Measurements from ENCODE around the gene UNC45A.
A peak's percentile ranks its signal among the peaks of the same experiment; 100 is the strongest.
"Not testable (repeated sequence)": the region's sequence is repeated elsewhere in the genome, so short reads cannot be mapped to it uniquely, and the experiment has no call there.

Gene UNC45A, protein sequence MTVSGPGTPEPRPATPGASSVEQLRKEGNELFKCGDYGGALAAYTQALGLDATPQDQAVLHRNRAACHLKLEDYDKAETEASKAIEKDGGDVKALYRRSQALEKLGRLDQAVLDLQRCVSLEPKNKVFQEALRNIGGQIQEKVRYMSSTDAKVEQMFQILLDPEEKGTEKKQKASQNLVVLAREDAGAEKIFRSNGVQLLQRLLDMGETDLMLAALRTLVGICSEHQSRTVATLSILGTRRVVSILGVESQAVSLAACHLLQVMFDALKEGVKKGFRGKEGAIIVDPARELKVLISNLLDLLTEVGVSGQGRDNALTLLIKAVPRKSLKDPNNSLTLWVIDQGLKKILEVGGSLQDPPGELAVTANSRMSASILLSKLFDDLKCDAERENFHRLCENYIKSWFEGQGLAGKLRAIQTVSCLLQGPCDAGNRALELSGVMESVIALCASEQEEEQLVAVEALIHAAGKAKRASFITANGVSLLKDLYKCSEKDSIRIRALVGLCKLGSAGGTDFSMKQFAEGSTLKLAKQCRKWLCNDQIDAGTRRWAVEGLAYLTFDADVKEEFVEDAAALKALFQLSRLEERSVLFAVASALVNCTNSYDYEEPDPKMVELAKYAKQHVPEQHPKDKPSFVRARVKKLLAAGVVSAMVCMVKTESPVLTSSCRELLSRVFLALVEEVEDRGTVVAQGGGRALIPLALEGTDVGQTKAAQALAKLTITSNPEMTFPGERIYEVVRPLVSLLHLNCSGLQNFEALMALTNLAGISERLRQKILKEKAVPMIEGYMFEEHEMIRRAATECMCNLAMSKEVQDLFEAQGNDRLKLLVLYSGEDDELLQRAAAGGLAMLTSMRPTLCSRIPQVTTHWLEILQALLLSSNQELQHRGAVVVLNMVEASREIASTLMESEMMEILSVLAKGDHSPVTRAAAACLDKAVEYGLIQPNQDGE

DNA sequence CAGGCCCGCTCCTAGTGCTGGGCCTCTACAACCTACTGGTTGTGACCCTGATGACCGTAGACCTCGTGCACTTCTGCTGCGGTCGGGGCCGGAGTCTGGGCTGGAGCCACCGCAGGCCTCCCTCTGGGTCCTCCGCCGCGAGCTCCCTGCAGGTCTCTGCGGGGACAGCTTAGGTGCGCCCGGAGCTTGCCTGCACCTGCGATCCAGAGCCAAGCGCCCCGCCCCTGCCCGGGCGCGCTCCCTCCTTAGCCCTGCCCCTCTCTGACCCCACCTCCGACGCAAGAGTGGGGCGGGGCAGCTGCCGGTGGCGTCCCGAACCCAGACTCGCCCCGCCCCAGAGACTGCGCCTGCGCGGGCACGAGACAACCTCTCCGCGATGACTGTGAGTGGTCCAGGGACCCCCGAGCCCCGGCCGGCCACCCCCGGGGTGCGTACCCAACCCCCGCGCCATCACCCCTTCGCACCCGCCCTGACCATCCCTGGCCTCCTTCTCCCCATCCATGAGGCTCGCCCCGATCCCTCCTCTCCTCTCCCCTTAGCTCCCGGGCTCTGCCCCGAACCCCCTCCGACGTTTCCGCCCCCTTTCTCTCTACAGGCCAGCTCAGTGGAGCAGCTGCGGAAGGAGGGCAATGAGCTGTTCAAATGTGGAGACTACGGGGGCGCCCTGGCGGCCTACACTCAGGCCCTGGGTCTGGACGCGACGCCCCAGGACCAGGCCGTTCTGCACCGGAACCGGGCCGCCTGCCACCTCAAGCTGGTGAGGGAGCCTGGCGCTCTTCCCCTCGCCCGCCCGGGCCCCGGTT, at the start of gene UNC45A:
TSS of gene UNC45A (plus strand) at position 337 of the 803 bp plus-strand sequence. CDS start at position 377, 40 bp downstream.
- peak; percentile 88 to 94 (median 91) for DNase-seq (ENCODE audit: low read depth in 2 of 3, low spot score in 2 of 3)

- peak in 2 of 3 experiments; percentile 51 to 73 for DNase-seq (ENCODE audit: low read depth in 2 of 3, low spot score in 2 of 3)
These were observed 49.4 kb upstream of the UNC45A start for GRCh38 chr15:90885432-90886290.

- DNase-seq (ENCODE audit: low read depth in 2 of 3, low spot score in 2 of 3), result no peak
These were observed 48.8 kb upstream of the UNC45A start for GRCh38 chr15:90886291-90886614.

- DNase-seq (ENCODE audit: low read depth in 2 of 3, low spot score in 2 of 3), result no peak
These were observed 48.0 kb upstream of the UNC45A start for GRCh38 chr15:90887037-90887481.

DNA sequence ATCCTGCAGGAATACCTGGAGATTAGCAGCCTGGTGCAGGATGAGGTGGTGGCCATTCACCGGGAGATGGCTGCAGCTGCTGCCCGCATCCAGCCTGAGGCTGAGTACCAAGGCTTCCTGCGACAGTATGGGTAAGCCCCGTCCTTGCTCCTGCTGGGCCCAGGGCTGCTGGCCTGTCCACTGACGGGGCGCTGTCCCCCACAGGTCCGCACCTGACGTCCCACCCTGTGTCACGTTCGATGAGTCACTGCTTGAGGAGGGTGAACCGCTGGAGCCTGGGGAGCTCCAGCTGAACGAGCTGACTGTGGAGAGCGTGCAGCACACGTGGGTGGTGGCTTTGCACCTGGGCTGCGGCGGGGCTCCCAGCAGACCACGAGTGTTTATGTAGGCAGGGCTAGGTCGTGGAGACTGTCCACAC, 45.8 kb upstream of the UNC45A start:
- no peak for DNase-seq (ENCODE audit: low read depth in 2 of 3, low spot score in 2 of 3)

- DNase-seq (ENCODE audit: low read depth in 2 of 3, low spot score in 2 of 3), result no peak
These were observed 45.2 kb upstream of the UNC45A start for GRCh38 chr15:90889736-90890456.

DNA sequence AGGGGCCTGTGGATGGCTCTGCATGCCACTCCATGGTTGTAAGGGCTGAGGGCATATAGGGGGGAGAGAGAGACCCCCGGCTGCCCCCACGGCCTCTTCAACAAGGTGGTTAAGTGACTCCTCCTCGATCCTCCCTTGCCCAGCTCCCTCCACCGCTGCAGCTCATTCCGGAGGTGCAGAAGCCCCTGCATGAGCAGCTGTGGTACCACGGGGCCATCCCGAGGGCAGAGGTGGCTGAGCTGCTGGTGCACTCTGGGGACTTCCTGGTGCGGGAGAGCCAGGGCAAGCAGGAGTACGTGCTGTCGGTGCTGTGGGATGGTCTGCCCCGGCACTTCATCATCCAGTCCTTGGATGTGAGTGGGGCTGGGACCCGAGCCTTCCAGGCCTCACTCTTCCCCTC, 44.2 kb upstream of the UNC45A start:
- DNase-seq (ENCODE audit: low read depth in 2 of 3, low spot score in 2 of 3), result no peak

- DNase-seq (ENCODE audit: low read depth in 2 of 3, low spot score in 2 of 3), result no peak
These were observed 43.6 kb upstream of the UNC45A start for GRCh38 chr15:90891346-90891949.

GRCh38 chr15:90892023-90892422, 43.1 kb upstream of the UNC45A start:
- no peak for DNase-seq (ENCODE audit: low read depth in 2 of 3, low spot score in 2 of 3)

- no peak for DNase-seq (ENCODE audit: low read depth in 2 of 3, low spot score in 2 of 3)
These were observed 42.4 kb upstream of the UNC45A start for GRCh38 chr15:90892498-90893174.

DNA sequence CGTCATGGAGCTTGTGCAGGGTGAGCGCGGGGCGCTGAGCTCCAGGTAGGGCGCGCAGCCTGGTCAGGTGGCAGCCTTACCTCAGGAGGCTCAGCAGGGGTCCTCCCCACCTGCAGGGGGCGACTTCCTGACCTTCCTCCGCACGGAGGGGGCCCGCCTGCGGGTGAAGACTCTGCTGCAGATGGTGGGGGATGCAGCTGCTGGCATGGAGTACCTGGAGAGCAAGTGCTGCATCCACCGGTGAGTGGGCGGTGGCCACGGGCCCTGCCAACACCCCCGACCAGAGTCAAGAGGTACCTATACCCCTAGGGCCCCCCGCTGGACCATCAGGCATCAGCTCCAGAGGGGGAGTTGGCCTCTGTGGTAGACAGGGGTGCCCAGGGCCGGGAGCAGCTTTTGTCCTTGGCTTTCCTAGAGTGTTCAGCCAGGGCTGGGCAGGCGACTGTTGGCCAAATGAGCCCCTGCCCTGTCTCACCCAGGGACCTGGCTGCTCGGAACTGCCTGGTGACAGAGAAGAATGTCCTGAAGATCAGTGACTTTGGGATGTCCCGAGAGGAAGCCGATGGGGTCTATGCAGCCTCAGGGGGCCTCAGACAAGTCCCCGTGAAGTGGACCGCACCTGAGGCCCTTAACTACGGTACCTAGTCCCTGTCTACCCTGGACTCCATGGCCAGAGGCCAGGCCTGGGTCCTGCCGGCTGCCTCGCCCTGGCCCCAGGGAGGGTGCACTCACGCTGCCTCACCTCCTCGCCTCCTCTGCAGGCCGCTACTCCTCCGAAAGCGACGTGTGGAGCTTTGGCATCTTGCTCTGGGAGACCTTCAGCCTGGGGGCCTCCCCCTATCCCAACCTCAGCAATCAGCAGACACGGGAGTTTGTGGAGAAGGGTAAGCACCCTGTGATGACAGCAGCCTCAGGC, 41.7 kb upstream of the UNC45A start:
- DNase-seq (ENCODE audit: low read depth in 2 of 3, low spot score in 2 of 3), result no peak

DNA sequence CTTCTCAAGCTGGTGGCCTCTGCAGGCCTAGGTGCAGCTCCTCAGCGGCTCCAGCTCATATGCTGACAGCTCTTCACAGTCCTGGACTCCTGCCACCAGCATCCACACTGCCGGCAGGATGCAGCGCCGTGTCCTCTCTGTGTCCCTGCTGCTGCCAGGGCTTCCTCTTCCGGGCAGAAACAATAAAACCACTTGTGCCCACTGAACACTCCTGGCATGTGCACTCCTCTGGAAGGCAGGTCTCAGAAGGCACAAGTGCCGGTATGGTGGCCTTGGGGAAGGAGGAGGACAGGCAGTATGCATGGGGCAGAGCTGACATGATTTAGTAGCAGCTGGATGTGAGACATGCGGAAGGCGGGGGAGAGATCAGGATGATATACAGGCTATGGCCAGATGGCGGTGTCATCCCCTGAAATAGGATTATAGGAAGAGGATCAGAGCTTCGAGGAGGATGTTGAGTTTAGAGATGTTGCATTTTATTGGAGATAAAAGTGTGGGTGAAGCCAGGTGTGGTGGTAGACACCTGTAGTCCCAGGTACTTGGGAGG, 39.4 kb upstream of the UNC45A start:
- no peak for DNase-seq (ENCODE audit: low read depth in 2 of 3, low spot score in 2 of 3)

DNA sequence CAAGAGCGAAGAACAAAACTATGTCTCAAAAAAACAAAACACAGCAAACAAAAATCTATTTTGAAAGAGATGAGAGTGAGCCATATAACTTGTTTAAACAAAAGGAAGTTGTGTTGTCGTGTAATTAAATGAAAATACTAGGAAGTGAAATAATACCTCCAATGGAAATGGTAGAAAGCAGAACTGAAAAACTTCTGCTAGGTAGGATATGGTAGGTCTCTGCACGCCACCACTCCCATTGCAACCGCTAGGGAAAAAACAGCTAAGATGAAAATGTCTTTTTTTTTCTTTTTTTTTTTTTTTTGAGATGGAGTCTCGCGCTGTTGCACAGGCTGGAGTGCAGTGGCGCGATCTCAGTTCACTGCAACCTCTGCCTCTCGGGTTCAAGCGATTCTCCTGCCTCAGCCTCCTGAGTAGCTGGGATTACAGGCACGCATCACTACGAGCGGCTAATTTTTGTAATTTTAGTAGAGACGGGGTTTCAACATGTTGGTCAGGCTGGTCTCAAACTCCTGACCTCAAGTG, 37.9 kb upstream of the UNC45A start:
- DNase-seq (ENCODE audit: low read depth in 2 of 3, low spot score in 2 of 3), result not testable (repeated sequence)

DNA sequence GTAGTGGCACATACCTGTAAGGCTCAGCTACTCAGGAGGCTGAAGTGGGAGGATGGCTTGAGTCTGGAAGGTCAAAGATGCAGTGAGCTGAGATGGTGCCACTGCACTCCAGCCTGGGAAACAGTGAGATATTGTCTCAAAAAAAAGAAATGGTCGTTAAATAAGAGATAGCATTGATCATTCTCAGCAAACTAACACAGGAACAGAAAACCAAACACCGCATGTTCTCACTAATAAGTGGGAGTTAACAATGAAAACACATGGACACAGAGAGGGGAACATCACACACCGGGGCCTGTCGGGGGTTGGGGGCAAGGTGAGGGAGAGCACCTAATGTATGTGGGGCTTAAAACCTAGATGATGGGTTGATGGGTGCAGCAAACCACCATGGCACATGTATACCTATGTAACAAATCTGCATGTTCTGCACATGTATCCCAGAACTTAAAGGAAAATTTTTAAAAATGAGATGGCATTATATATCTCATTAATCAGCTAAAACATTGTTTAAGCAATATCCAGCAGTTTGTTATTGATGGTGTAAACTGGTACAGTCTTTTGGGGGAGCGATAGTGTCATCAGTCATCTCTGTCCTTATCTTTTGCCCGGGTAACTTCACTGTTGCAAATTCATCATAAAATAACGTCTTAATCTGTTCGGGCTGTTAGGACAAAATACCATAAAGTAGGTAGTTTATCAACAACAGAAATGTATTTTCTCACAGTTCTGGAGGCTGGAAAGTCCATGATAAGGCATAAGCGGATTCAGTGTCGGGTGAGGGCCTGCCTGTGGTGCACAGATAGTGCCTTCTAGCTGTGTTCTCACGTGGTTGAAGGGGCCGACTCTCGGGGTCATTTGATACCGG, 33.7 kb upstream of the UNC45A start:
- DNase-seq (ENCODE audit: low read depth in 2 of 3, low spot score in 2 of 3), result no peak

DNA sequence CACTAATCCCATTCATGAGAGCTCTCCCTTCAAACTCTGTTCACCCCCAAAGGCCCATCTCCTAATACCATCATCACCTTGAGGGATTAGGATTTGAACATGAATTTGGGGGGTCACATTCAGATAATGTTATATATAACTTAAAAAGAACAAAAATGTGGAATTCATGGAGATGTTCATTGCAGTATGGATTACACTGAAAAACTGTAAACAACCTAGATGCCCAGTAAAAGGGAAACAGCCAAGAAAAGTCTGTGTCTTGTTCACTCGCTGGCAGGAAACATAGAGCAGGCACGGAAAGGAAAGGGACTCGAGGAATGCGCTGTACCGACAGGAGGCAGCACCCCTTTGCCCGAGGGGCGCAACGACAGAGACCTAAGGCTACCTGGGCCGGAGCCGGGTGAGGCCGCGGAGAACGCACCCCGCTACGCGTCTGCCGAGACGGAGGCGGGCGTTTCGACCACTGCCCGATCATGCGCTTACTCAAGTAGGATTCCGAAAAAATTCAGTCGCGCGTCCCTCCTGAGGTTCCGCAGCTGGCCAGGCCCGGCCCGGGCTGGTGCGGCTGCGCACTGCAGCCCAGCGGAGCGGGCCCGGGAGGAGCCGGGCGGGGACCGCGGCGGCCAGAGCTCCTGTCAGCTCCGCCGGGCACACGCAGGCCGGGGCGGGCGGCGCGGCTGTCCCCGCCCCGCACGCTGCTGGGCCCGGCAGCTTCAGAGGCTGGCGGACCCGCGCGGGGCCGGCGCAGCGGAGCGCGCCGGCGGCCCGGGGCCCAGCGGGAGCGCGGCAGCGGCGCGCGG, 32.8 kb upstream of the UNC45A start:
- DNase-seq (ENCODE audit: low read depth in 2 of 3, low spot score in 2 of 3), result peak; percentile 52 to 63 (median 61)
